ENCODE measurements around the gene ROBO2.
"Not testable (repeated sequence)": the region's sequence is repeated elsewhere in the genome, so short reads cannot be mapped to it uniquely, and the experiment has no call there.

The ROBO2 gene

GRCh38 chr3:77326586-77326985 lies 286.7 kb downstream of the ROBO2 start:
- no peak for DNase-seq (ENCODE audit: low spot score)

GRCh38 chr3:77328690-77329089 lies 288.8 kb downstream of the ROBO2 start:
- no peak for DNase-seq (ENCODE audit: low spot score)

GRCh38 chr3:77329116-77329515 lies 289.2 kb downstream of the ROBO2 start:
- DNase-seq (ENCODE audit: low spot score): no peak

GRCh38 chr3:77338195-77338594 lies 298.3 kb downstream of the ROBO2 start:
- DNase-seq (ENCODE audit: low spot score): no peak

GRCh38 chr3:77342027-77342426 lies 302.1 kb downstream of the ROBO2 start:
- DNase-seq (ENCODE audit: low spot score): no peak

- DNase-seq (ENCODE audit: low spot score): no peak
Measured at GRCh38 chr3:77342688-77343087, 302.8 kb downstream of the ROBO2 start.

GRCh38 chr3:77345009-77345408 lies 305.1 kb downstream of the ROBO2 start:
- DNase-seq (ENCODE audit: low spot score): no peak

- DNase-seq (ENCODE audit: low spot score): no peak
Measured at GRCh38 chr3:77348244-77348855, 308.5 kb downstream of the ROBO2 start.

- no peak for DNase-seq (ENCODE audit: low spot score)
Measured at GRCh38 chr3:77354958-77355357, 315.1 kb downstream of the ROBO2 start.

- DNase-seq (ENCODE audit: low spot score): no peak
Measured at GRCh38 chr3:77362936-77363335, 323.0 kb downstream of the ROBO2 start.

- no peak for DNase-seq (ENCODE audit: low spot score)
Measured at GRCh38 chr3:77365152-77365551, 325.3 kb downstream of the ROBO2 start.

GRCh38 chr3:77370413-77370812 lies 330.5 kb downstream of the ROBO2 start:
- DNase-seq (ENCODE audit: low spot score): no peak

GRCh38 chr3:77372018-77372417 lies 332.1 kb downstream of the ROBO2 start:
- DNase-seq (ENCODE audit: low spot score): no peak

- DNase-seq (ENCODE audit: low spot score): no peak
Measured at GRCh38 chr3:77372634-77373346, 332.9 kb downstream of the ROBO2 start.

GRCh38 chr3:77373619-77374018 lies 333.7 kb downstream of the ROBO2 start:
- no peak for DNase-seq (ENCODE audit: low spot score)

- no peak for DNase-seq (ENCODE audit: low spot score)
Measured at GRCh38 chr3:77376511-77376910, 336.6 kb downstream of the ROBO2 start.

- DNase-seq (ENCODE audit: low spot score): no peak
Measured at GRCh38 chr3:77377717-77378116, 337.8 kb downstream of the ROBO2 start.

GRCh38 chr3:77380136-77380535 lies 340.2 kb downstream of the ROBO2 start:
- no peak for DNase-seq (ENCODE audit: low spot score)

- DNase-seq (ENCODE audit: low spot score): no peak
Measured at GRCh38 chr3:77381431-77381830, 341.5 kb downstream of the ROBO2 start.

- DNase-seq (ENCODE audit: low spot score): no peak
Measured at GRCh38 chr3:77392181-77392580, 352.3 kb downstream of the ROBO2 start.

GRCh38 chr3:77394046-77394445 lies 354.1 kb downstream of the ROBO2 start:
- DNase-seq (ENCODE audit: low spot score): no peak

GRCh38 chr3:77404871-77405270 lies 365.0 kb downstream of the ROBO2 start:
- DNase-seq (ENCODE audit: low spot score): no peak

GRCh38 chr3:77407441-77407840 lies 367.5 kb downstream of the ROBO2 start:
- no peak for DNase-seq (ENCODE audit: low spot score)

GRCh38 chr3:77410334-77410733 lies 370.4 kb downstream of the ROBO2 start:
- not testable (repeated sequence) for DNase-seq (ENCODE audit: low spot score)
